Testis (tissue), 2 donors: ENCODE data around the gene PPP1R37.

Experiments used
- CTCF ChIP-seq, 3 experiments: fragments of 450-650 bp in 2 of 3; fragments of 200-600 bp in 1 of 3; sonication (generic) in 1 of 3; IDR thresholded peaks; one replicate each; pipeline ENCODE4 v1.5.1; 2016 to 2019; ENCODE audit warnings: antibody characterized with exemption in 3 of 3, mild to moderate bottlenecking in 2 of 3, moderate library complexity in 1 of 3
- POLR2A ChIP-seq: fragments of 450-650 bp; IDR thresholded peaks from one replicate; pipeline ENCODE4 v1.6.1; 2017; ENCODE audit warnings: antibody characterized with exemption, mild to moderate bottlenecking, moderate library complexity

GRCh38 chr19:45049073-45049736, 43.8 kb upstream of the PPP1R37 start:
- TF ChIP-seq CTCF (IDR thresholded peaks at IDR 0.05) (no peak), POLR2A (no peak)
